H1 (cell line): ENCODE data around the gene DLG1. TPM values are rescaled to one million over a fixed set of nuclear protein-coding genes. Genes with fewer than 3 reads are reported as not detected.

ENCODE experiments used
- RBBP5 ChIP-seq: IDR thresholded peaks from 2 replicates; pipeline ENCODE4 v1.7.1; 2012; ENCODE audit warnings: low read depth, mild to moderate bottlenecking, inconsistent platforms, low read length, moderate library complexity, borderline replicate concordance
- SIRT6 ChIP-seq: IDR thresholded peaks from one replicate; pipeline ENCODE4 v1.7.1; 2012; ENCODE audit warnings: low read length, inconsistent platforms
- polyA plus RNA-seq, 7 experiments: library from polyadenylated mRNA; depleted of rRNA in 3 of 7; stranded (reverse) in 5 of 7; unstranded in 2 of 7; fragments of >200 nt in 5 of 7; fragments of 200-250 nt in 2 of 7; gene quantifications; 1 replicate in 5 of 7; 2 replicates in 1 of 7; 4 replicates in 1 of 7; pipeline versions ENCODE4 v1.2.1 to v1.2.3, GENCODE V29; 2011 to 2013; ENCODE audit warnings: missing spikeins in 2 of 7, mixed read lengths in 2 of 7
- total RNA-seq: library from RNA; stranded (reverse); fragmentation: NEBNext Ultra II Directional; extraction: Animal tissue kit (Norgen Biotek cat#: 25700); gene quantifications from 2 replicates; pipeline ENCODE4 v1.2.1, GENCODE V29; 2021

The DLG1 gene
- total and polyA plus RNA-seq, 2 of the 8 experiments (the other 6 are each of a cell fraction or from before 2014, with no cell fraction given): 13.4 to 78.8 TPM

DNA sequence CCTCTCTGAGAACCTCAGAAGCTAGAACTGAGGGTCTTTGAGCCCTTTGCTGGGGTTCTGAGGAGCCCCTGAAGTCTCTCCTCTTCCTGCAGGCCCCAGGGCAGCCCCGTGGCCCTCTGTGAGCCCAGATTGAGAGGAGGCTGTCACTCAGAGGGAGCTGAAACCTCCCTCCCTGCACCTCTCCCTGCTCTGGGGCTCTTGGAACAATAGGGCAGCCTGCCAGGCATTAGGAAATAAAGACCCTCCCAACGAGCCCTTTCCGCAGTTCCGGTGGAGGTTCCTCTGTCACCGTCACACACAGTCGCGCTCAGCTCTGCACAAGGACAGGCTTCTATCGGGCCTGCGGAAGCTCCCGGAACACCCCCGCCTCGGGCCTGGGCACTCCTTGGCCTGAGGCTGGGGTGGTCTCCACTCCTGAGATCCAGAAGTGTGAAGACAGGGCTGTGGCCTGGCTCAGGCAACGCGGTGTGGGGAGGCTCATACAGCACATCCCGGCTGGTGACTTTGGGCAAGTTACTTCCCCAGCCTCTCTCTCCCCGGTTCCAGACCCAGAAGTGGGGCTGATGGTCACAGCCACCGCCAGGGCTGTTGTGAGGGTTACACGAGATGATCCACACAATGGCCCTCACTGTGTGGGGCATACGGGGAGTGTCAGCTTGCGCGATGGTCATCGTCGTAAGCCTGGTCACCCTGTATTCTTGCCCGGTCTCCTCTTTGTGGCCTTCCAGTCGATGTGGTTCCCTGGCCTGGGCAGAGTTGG lies 286.5 kb downstream of the DLG1 start (continued):
- no peak for TF ChIP-seq RBBP5
- TF ChIP-seq SIRT6: no peak
